T-cell (primary cell): ENCODE data around the gene LARGE1. TPM values are rescaled to one million over a fixed set of nuclear protein-coding genes. Genes with fewer than 3 reads are reported as not detected.

Experiments used
- ATAC-seq, 4 experiments: fragments of 200-7000 bp in 3 of 4; fragments of 150-1000 bp in 1 of 4; cut with Tn5 transposase; replicated peaks in 1 of 4; 1 replicate in 3 of 4; 2 replicates in 1 of 4; pipeline ENCODE4 v1.10.0; 2021; ENCODE audit warnings: moderate library complexity in 3 of 4, mild to moderate bottlenecking in 2 of 4, moderate number of reproducible peaks in 1 of 4
- CTCF ChIA-PET, 2 donors: fragments of 300-600 bp; sonication (Branson Sonifier 250); formaldehyde crosslinking; loops; one replicate each; lab custom pipeline; 2022; ENCODE audit warnings: antibody characterized with exemption in 2 of 2; lab: Charles Lee
- POLR2A ChIA-PET, 2 donors: fragments of 300-600 bp; sonication (Branson Sonifier 250); formaldehyde crosslinking; loops; one replicate each; lab custom pipeline; 2022; ENCODE audit warnings: antibody characterized with exemption in 2 of 2; lab: Charles Lee
- DNase-seq, 35 experiments: peaks; one replicate each; pipeline versions ENCODE4 v3.0.0 to v3.0.0-alpha.2; 2013 to 2023
- H3K27ac ChIP-seq: one replicate; pipeline ENCODE4 v1.5.1; 2013; ENCODE audit warnings: low read length
- H3K27me3 ChIP-seq, 2 experiments: replicated peaks in 1 of 2; 1 replicate in 1 of 2; 2 replicates in 1 of 2; pipeline versions ENCODE4 v1.6.1 to v1.7.0; 2013; ENCODE audit warnings: low read length in 1 of 2, mixed read lengths in 1 of 2; ENCODE audit not compliant: control insufficient read depth in 2 of 2, insufficient read depth in 2 of 2; ENCODE audit errors: extremely low read depth in 1 of 2
- H3K36me3 ChIP-seq, 2 donors: 1 replicate in 1 of 2; 2 replicates in 1 of 2; pipeline versions ENCODE4 v1.6.1 to v1.7.0; 2013; ENCODE audit warnings: low read length in 1 of 2; ENCODE audit not compliant: control insufficient read depth in 2 of 2, insufficient read depth in 1 of 2; ENCODE audit errors: extremely low read depth in 1 of 2
- H3K4me1 ChIP-seq, 2 experiments: 1 replicate in 1 of 2; 2 replicates in 1 of 2; pipeline versions ENCODE4 v1.6.1 to v1.7.0; 2013; ENCODE audit warnings: low read length in 2 of 2, mixed read lengths in 1 of 2; ENCODE audit not compliant: insufficient read depth in 2 of 2, control insufficient read depth in 1 of 2; ENCODE audit errors: extremely low read depth in 1 of 2
- H3K4me3 ChIP-seq, 2 donors: 1 replicate in 1 of 2; 2 replicates in 1 of 2; pipeline versions ENCODE4 v1.5.1 to v1.7.0; 2013; ENCODE audit warnings: mild to moderate bottlenecking in 2 of 2, low read length in 1 of 2, moderate library complexity in 1 of 2; ENCODE audit not compliant: control insufficient read depth in 1 of 2; ENCODE audit errors: extremely low read depth in 1 of 2
- H3K9me3 ChIP-seq: 2 replicates; pipeline ENCODE4 v1.7.0; 2013
- H3K27ac Mint-ChIP-seq, 2 donors: one replicate each; pipeline ENCODE4 v1.8.0; 2020 to 2021; ENCODE audit warnings: mild to moderate bottlenecking in 2 of 2, mixed read lengths in 2 of 2
- H3K27me3 Mint-ChIP-seq, 2 donors: one replicate each; pipeline ENCODE4 v1.8.0; 2021 to 2022; ENCODE audit warnings: mixed read lengths in 2 of 2
- H3K36me3 Mint-ChIP-seq: one replicate; pipeline ENCODE4 v1.8.0; 2021; ENCODE audit warnings: mixed read lengths
- H3K4me1 Mint-ChIP-seq, 3 donors: one replicate each; pipeline ENCODE4 v1.8.0; 2020 to 2022; ENCODE audit warnings: mixed read lengths in 3 of 3, mild to moderate bottlenecking in 1 of 3
- H3K4me3 Mint-ChIP-seq, 3 donors: one replicate each; pipeline ENCODE4 v1.8.0; 2020 to 2022; ENCODE audit warnings: mild to moderate bottlenecking in 3 of 3, mixed read lengths in 3 of 3, moderate library complexity in 3 of 3
- H3K9me3 Mint-ChIP-seq, 3 donors: one replicate each; pipeline ENCODE4 v1.8.0; 2020 to 2022; ENCODE audit warnings: mixed read lengths in 3 of 3
- WGBS: methylation state at CpG from one replicate; pipeline ENCODE4 v1.1.5; 2013; ENCODE audit warnings: missing lambda C conversion rate; ENCODE audit not compliant: insufficient coverage; 5-methylcytosine and 5-hydroxymethylcytosine counted together
- total RNA-seq, 35 experiments: library from RNA in 6 of 35; stranded (reverse) in 6 of 35; fragments of 120-200 nt in 1 of 35; gene quantifications; one replicate each; pipeline versions ENCODE4 v1.2.1 to v1.2.4 and lab custom pipeline; 2013 to 2026

Gene LARGE1
- total RNA-seq, 5 donors from 2014 or later (not counting 1 experiment from before 2014, with no cell fraction given): 0.53 to 6.1 (median 3.0) TPM

DNA sequence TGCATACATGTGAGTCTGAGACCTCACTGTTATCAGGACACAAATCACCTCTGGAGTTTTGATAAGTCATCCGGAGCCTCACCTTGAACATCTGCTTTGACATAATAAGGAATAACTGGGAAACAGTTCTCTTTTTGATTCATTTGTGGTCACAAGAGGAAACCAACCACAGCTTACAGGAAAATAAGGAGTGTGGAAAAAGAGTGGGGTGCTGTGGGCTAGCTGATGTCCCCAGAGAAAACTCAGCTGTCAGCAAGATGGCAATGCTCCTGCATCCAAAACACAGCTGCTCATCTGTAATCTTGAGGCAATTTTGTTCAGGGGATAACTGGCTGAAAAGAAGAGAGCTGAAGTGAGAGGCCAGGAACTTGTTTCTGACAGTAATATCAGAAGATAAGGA lies 445.7 kb downstream of the LARGE1 start:
- DNase-seq: no peak
- H3K27me3 ChIP-seq: no peaks in the 10 kb centered on the region

GRCh38 chr22:33472462-33473344 lies 447.6 kb downstream of the LARGE1 start:
- no peaks in the 10 kb centered on the region for H3K27me3 ChIP-seq
- peaks cover 0 to 8% (median 6%) of the 10 kb centered on the region in 3 donors for H3K9me3 Mint-ChIP-seq
- CTCF ChIA-PET: no interaction called here
- H3K27ac ChIP-seq: no peak overlapping the region
- DNase-seq (no peak), ATAC-seq (no peak)
- no peaks in the 10 kb centered on the region for H3K4me1 Mint-ChIP-seq
- H3K36me3 ChIP-seq: no peaks in the 10 kb centered on the region
- H3K4me3 Mint-ChIP-seq: no peak overlapping the region
- whole genome bisulfite sequencing: 81% methylated on average over 2 of the region's 9 CpGs
- no peaks in the 10 kb centered on the region for H3K36me3 Mint-ChIP-seq
- H3K4me1 ChIP-seq: no peaks in the 10 kb centered on the region
- no peak overlapping the region for H3K27ac Mint-ChIP-seq
- POLR2A ChIA-PET: no interaction called here
- peaks cover 0 to 3% of the 10 kb centered on the region in 2 donors for H3K27me3 Mint-ChIP-seq
- H3K4me3 ChIP-seq: no peak overlapping the region
- H3K9me3 ChIP-seq: no peaks in the 10 kb centered on the region

More for the DNA sequence above, 445.7 kb downstream of the LARGE1 start:
- Mint-ChIP-seq H3K27me3 (peaks cover 0 to 3% of the 10 kb centered on the region in 2 donors), H3K4me3 (no peak overlapping the region), H3K36me3 (no peaks in the 10 kb centered on the region), H3K27ac (no peak overlapping the region), H3K9me3 (peaks cover 0 to 9% (median 6%) of the 10 kb centered on the region in 3 donors), H3K4me1 (no peaks in the 10 kb centered on the region)
- ChIA-PET POLR2A (no interaction called here), CTCF (no interaction called here)
- no peak for ATAC-seq
- no peak overlapping the region for H3K27ac ChIP-seq
- no peak overlapping the region for H3K4me3 ChIP-seq
- H3K4me1 ChIP-seq: no peaks in the 10 kb centered on the region
- H3K9me3 ChIP-seq: no peaks in the 10 kb centered on the region
- no peaks in the 10 kb centered on the region for H3K36me3 ChIP-seq
- WGBS: 38% methylated on average over 1 of the region's 1 CpG

DNA sequence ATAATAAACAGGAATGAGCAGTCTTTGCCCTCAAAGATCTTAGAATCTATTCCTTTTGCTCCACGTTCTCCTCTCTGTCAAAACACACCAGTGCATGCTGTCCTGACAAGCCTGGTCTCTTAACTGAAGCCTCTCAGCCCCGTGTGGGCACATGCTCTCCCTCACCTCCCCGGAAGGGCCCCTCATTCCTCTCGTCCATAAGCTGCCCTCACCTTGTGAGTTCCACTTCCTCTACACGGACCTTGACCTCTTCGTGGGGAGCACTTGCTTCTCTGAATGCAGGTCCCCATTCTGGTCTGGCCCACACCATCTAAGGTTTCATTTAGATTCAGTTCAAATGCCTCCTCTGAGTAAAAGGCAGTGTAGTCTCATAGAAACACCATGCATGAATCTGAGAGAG lies 449.8 kb downstream of the LARGE1 start:
- no peaks in the 10 kb centered on the region for H3K36me3 Mint-ChIP-seq
- Histone ChIP-seq H3K9me3 (no peaks in the 10 kb centered on the region), H3K4me3 (no peak overlapping the region), H3K4me1 (no peaks in the 10 kb centered on the region), H3K27ac (no peak overlapping the region), H3K27me3 (no peaks in the 10 kb centered on the region), H3K36me3 (no peaks in the 10 kb centered on the region)
- H3K4me3 Mint-ChIP-seq: no peak overlapping the region
- H3K27ac Mint-ChIP-seq: no peak overlapping the region
- H3K27me3 Mint-ChIP-seq: peaks cover 0 to 3% of the 10 kb centered on the region in 2 donors
- H3K4me1 Mint-ChIP-seq: no peaks in the 10 kb centered on the region
- WGBS: 64% methylated on average over 6 of the region's 6 CpGs
- CTCF ChIA-PET: no interaction called here
- POLR2A ChIA-PET: no interaction called here
- DNase-seq (no peak), ATAC-seq (no peak)
- peaks cover 0 to 8% (median 0%) of the 10 kb centered on the region in 3 donors for H3K9me3 Mint-ChIP-seq

GRCh38 chr22:33467620-33468095 lies 452.6 kb downstream of the LARGE1 start:
- Histone ChIP-seq H3K4me1 (no peaks in the 10 kb centered on the region), H3K9me3 (no peaks in the 10 kb centered on the region), H3K27ac (no peak overlapping the region), H3K4me3 (no peak overlapping the region), H3K27me3 (no peaks in the 10 kb centered on the region), H3K36me3 (no peaks in the 10 kb centered on the region)
- no peak for DNase-seq
- Mint-ChIP-seq H3K27me3 (peaks cover 0 to 3% of the 10 kb centered on the region in 2 donors), H3K4me3 (no peak overlapping the region), H3K36me3 (no peaks in the 10 kb centered on the region), H3K9me3 (peaks cover 0 to 11% (median 7%) of the 10 kb centered on the region in 3 donors), H3K27ac (no peak overlapping the region), H3K4me1 (no peaks in the 10 kb centered on the region)
- no peak for ATAC-seq
- CTCF ChIA-PET: no interaction called here
- POLR2A ChIA-PET: no interaction called here
- 88% methylated on average over 5 of the region's 5 CpGs for WGBS

GRCh38 chr22:33467080-33467479 lies 453.2 kb downstream of the LARGE1 start:
- ATAC-seq (no peak), DNase-seq (no peak)
- Mint-ChIP-seq H3K4me3 (no peak overlapping the region), H3K27me3 (peaks cover 0 to 2% of the 10 kb centered on the region in 2 donors), H3K9me3 (peaks cover under 1 to 13% (median 7%) of the 10 kb centered on the region in 3 donors), H3K36me3 (no peaks in the 10 kb centered on the region), H3K4me1 (no peaks in the 10 kb centered on the region), H3K27ac (no peak overlapping the region)
- Histone ChIP-seq H3K27ac (no peak overlapping the region), H3K4me1 (no peaks in the 10 kb centered on the region), H3K27me3 (no peaks in the 10 kb centered on the region), H3K9me3 (no peaks in the 10 kb centered on the region), H3K4me3 (no peak overlapping the region), H3K36me3 (no peaks in the 10 kb centered on the region)
- 50% methylated on average over 1 of the region's 2 CpGs for WGBS
- POLR2A ChIA-PET: no interaction called here
- CTCF ChIA-PET: no interaction called here

DNA sequence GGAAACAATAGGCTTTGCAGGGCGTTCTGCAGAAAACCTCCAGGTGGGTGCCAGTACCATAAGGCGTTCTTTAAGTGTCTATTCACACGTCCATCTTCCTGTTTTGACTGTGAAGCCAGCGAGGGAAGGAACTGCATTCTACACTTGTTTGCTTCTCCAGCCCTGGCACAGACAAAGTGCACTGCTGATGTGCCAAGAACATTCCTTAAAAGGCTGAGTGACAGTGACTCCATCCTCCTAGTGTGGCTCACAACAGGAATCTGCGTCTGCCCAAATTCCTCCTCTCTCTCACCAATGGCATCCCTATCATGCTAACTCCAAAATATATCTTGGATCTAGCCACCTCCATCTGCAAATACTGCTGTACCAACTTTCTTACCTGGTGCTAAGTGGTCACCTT lies 454.7 kb downstream of the LARGE1 start:
- no peaks in the 10 kb centered on the region for H3K4me1 ChIP-seq
- no peak overlapping the region for H3K4me3 ChIP-seq
- WGBS: 36% methylated on average over 5 of the region's 5 CpGs
- no peaks in the 10 kb centered on the region for H3K9me3 ChIP-seq
- Mint-ChIP-seq H3K9me3 (peaks cover 6 to 18% (median 7%) of the 10 kb centered on the region in 3 donors), H3K36me3 (no peaks in the 10 kb centered on the region), H3K27ac (no peak overlapping the region), H3K4me3 (no peak overlapping the region), H3K4me1 (no peaks in the 10 kb centered on the region), H3K27me3 (no peaks in the 10 kb centered on the region)
- H3K27me3 ChIP-seq: no peaks in the 10 kb centered on the region
- DNase-seq: no peak
- no peaks in the 10 kb centered on the region for H3K36me3 ChIP-seq
- ChIA-PET POLR2A (no interaction called here), CTCF (no interaction called here)
- no peak for ATAC-seq
- no peak overlapping the region for H3K27ac ChIP-seq
